Measurements from ENCODE around the gene HES1. TPM values are rescaled to one million over a fixed set of nuclear protein-coding genes. Genes with fewer than 3 reads are reported as not detected.

Gene HES1
- total and polyA plus RNA-seq, 9 of the 15 experiments (the other 6 are each of a cell fraction or from before 2014, with no cell fraction given), result 3.4 to 37.0 (median 19.3) TPM

GRCh38 chr3:194134757-194135515 is 1.0 kb upstream of the HES1 start (continued):
- TF ChIP-seq ATF1 (CRISPR knock-in tag; IDR thresholded peaks at IDR 0.05) (no peak), ATF1 (tag; IDR thresholded peaks at IDR 0.05) (peak; percentile 77), GATAD2A (IDR thresholded peaks at IDR 0.05) (0 out of 2 replicates have a peak, but pooled peaks have one; percentile 26), ZNF830 (CRISPR knock-in tag; IDR thresholded peaks at IDR 0.05) (no peak), FOS (IDR thresholded peaks at IDR 0.05; ENCODE audit: extremely low read depth, insufficient read length) (no peak), ATF2 (CRISPR knock-in tag; IDR thresholded peaks at IDR 0.05) (no peak), SAFB2 (IDR thresholded peaks at IDR 0.05; ENCODE audit: borderline replicate concordance, low read depth, low read length, severe bottlenecking) (no peak), MBD2 (IDR thresholded peaks at IDR 0.05; ENCODE audit: borderline replicate concordance, low read depth) (0 out of 2 replicates have a peak, but pooled peaks have one; percentile 13), SMARCA5 (IDR thresholded peaks at IDR 0.05) (no peak), CBX8 (IDR thresholded peaks at IDR 0.05; ENCODE audit: borderline replicate concordance, extremely low read depth, low read depth, low read length, poor library complexity, severe bottlenecking) (no peak), ZSCAN29 (IDR thresholded peaks at IDR 0.05) (no peak), ARID1B (IDR thresholded peaks at IDR 0.05) (peak; percentile 69; the same call in 1 of the 2 replicates), NEUROD1 (IDR thresholded peaks at IDR 0.05; ENCODE audit: borderline replicate concordance, low read depth, low read length, partially characterized antibody) (no peak), ETS2 (tag; IDR thresholded peaks at IDR 0.05; ENCODE audit: borderline replicate concordance, poor library complexity, severe bottlenecking) (no peak)
- TF ChIP-seq, protein P1, sequence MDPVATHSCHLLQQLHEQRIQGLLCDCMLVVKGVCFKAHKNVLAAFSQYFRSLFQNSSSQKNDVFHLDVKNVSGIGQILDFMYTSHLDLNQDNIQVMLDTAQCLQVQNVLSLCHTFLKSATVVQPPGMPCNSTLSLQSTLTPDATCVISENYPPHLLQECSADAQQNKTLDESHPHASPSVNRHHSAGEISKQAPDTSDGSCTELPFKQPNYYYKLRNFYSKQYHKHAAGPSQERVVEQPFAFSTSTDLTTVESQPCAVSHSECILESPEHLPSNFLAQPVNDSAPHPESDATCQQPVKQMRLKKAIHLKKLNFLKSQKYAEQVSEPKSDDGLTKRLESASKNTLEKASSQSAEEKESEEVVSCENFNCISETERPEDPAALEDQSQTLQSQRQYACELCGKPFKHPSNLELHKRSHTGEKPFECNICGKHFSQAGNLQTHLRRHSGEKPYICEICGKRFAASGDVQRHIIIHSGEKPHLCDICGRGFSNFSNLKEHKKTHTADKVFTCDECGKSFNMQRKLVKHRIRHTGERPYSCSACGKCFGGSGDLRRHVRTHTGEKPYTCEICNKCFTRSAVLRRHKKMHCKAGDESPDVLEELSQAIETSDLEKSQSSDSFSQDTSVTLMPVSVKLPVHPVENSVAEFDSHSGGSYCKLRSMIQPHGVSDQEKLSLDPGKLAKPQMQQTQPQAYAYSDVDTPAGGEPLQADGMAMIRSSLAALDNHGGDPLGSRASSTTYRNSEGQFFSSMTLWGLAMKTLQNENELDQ (CRISPR knock-in tag; IDR thresholded peaks at IDR 0.05; ENCODE audit: borderline replicate concordance), result no peak
- TF ChIP-seq, protein P2, sequence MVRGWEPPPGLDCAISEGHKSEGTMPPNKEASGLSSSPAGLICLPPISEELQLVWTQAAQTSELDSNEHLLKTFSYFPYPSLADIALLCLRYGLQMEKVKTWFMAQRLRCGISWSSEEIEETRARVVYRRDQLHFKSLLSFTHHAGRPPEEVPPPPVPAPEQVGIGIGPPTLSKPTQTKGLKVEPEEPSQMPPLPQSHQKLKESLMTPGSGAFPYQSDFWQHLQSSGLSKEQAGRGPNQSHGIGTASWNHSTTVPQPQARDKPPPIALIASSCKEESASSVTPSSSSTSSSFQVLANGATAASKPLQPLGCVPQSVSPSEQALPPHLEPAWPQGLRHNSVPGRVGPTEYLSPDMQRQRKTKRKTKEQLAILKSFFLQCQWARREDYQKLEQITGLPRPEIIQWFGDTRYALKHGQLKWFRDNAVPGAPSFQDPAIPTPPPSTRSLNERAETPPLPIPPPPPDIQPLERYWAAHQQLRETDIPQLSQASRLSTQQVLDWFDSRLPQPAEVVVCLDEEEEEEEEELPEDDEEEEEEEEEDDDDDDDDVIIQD (CRISPR knock-in tag; IDR thresholded peaks at IDR 0.05), result no peak
- TF ChIP-seq, protein P3, sequence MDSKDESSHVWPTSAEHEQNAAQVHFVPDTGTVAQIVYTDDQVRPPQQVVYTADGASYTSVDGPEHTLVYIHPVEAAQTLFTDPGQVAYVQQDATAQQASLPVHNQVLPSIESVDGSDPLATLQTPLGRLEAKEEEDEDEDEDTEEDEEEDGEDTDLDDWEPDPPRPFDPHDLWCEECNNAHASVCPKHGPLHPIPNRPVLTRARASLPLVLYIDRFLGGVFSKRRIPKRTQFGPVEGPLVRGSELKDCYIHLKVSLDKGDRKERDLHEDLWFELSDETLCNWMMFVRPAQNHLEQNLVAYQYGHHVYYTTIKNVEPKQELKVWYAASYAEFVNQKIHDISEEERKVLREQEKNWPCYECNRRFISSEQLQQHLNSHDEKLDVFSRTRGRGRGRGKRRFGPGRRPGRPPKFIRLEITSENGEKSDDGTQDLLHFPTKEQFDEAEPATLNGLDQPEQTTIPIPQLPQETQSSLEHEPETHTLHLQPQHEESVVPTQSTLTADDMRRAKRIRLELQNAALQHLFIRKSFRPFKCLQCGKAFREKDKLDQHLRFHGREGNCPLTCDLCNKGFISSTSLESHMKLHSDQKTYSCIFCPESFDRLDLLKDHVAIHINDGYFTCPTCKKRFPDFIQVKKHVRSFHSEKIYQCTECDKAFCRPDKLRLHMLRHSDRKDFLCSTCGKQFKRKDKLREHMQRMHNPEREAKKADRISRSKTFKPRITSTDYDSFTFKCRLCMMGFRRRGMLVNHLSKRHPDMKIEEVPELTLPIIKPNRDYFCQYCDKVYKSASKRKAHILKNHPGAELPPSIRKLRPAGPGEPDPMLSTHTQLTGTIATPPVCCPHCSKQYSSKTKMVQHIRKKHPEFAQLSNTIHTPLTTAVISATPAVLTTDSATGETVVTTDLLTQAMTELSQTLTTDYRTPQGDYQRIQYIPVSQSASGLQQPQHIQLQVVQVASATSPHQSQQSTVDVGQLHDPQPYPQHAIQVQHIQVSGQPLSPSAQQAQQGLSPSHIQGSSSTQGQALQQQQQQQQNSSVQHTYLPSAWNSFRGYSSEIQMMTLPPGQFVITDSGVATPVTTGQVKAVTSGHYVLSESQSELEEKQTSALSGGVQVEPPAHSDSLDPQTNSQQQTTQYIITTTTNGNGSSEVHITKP (IDR thresholded peaks at IDR 0.05; ENCODE audit: partially characterized antibody), result peak; percentile 55
